HG03469 (cell line): ENCODE results near the gene SERTAD2.
A peak's percentile ranks its signal among the peaks of the same experiment; 100 is the strongest.

Source experiments
- ATAC-seq: cut with Tn5 transposase; IDR thresholded peaks from one replicate; pipeline ENCODE4 v1.9.1; 2021; ENCODE audit warnings: mild to moderate bottlenecking, moderate library complexity, moderate number of reproducible peaks; ENCODE audit not compliant: unreplicated experiment

SERTAD2 gene

DNA sequence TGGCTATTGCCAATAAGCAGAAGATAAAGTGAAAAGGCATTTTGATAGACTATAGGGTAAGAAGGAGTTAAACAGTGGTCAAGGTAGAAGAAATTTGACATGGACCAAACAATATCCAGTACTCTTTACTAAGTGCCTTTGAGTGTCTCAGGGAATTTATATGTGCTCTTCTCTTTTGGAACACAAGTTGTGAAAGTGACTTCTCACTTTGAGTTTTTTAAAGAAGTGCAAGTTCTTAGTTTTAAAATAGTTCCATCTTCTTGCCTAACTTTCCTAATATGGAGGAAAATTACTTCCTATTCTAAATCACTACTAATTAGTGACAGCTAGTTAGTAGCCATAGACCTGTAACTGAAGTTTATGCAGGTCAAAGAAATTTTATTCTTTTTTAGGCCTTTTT, 66.2 kb downstream of the SERTAD2 start:
- ATAC-seq = no peak

GRCh38 chr2:64586883-64587481, 66.7 kb downstream of the SERTAD2 start:
- ATAC-seq = no peak

DNA sequence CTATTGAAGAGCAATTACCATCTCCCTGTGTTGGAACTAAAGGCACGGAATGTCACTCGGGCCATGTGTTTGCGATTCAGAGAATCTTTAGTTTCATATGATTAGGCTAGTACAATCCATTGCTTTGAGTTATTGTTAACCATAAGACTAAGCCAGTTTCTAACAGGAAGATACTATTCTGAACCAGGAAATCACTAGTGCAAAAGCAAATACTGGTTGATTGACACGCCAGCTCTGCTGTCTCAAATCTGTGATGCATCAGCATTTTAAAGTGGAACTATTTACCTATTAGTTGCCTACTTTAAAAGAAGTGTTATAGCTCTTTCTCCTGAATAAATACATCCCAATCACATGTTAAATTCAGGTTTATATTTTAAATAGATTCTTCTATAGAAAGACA, 67.7 kb downstream of the SERTAD2 start:
- no peak for ATAC-seq

DNA sequence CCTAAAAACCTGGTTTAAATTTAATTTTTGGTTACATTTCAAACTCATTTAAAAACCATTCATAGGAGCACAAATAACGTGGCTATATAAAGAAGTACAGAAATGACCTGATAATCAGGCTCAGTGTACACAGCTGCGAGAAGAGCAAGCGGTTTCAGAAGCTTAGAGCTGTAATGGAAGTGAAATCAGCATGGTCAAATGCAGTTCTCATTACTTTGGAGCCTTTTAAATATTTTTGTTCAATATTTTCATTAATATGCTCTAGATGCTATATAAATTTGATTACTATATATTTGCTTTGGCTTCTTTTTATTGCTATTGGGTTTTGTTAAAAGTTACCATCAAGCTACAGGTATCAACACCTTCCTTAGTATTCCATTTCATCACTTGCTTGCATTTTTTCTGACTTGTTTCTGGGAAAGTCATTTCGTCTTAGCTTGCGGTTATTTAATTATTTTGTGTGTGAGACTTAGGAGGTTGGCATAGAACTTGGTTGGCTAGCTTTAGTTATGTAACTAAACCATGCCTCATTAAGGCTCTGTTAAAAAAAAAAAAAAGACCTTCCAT, 70.9 kb downstream of the SERTAD2 start:
- peak; percentile 79 for ATAC-seq

DNA sequence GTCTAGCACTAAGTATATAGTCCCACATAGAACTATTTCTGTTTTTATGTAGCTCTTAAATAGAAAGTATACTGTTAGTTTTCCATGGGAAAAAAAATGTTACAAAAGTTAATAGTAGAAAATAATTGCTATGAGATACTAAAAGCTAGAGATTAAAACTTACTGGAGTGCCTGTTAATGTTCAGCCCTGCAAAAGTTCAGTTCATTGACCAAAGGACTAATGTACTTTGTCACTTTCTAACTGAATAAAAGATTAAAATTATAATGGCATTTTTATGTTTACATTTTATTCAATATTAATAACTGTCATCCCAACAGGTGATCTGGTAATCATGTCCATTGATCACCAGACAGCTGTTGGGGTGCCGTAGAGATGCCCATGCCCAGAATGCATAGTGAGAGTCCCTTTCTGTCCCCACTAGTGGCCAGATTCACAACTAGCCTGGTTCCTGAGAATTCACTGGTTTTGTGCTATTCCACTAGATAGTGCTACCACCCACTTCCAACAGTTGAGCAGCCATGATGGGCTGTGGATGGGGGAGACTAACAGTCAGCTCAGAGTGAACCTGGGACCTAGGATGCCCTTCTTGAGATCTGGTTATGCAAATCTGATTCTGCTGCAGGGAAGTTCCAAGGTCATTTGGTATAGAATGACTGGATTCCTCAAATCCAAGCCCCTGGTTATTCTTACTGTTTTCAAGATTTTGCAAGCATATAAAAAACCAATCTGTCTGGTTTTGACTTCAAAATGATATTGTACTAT, 71.8 kb downstream of the SERTAD2 start:
- ATAC-seq = no peak
